Measurements from ENCODE around the gene LDB2.

GRCh38 chr4:16817286-16817685, 81.2 kb downstream of the LDB2 start:
- TF ChIP-seq CTCF (conservative IDR thresholded peaks at IDR 0.05; ENCODE audit: low read length) (no peak), EZH2phosphoT487 (IDR thresholded peaks at IDR 0.05; ENCODE audit: borderline replicate concordance) (no peak)

Measured in Loucy (cell line).